Thymus (tissue), 11 donors: Measurements from ENCODE around the gene RAB11B. TPM values are rescaled to one million over a fixed set of nuclear protein-coding genes. Genes with fewer than 3 reads are reported as not detected.

Experiments used
- DNase-seq, 9 donors: peaks; one replicate each; pipeline ENCODE4 v3.0.0-alpha.2; 2013; ENCODE audit warnings: low spot score in 9 of 9, low read depth in 6 of 9, missing footprints in 1 of 9
- H3K27ac ChIP-seq, 2 donors: one replicate each; pipeline ENCODE4 v1.5.1; 2013; ENCODE audit warnings: control low read depth in 1 of 2, low read depth in 1 of 2, low read length in 1 of 2, mild to moderate bottlenecking in 1 of 2, moderate library complexity in 1 of 2
- H3K27me3 ChIP-seq, 2 donors: one replicate each; pipeline ENCODE4 v1.5.1; 2013; ENCODE audit warnings: low read length in 1 of 2; ENCODE audit not compliant: control insufficient read depth in 2 of 2, insufficient read depth in 1 of 2
- H3K36me3 ChIP-seq, 2 donors: one replicate each; pipeline ENCODE4 v1.5.1; 2013; ENCODE audit warnings: low read length in 1 of 2, mild to moderate bottlenecking in 1 of 2, moderate library complexity in 1 of 2; ENCODE audit not compliant: control insufficient read depth in 2 of 2, insufficient read depth in 2 of 2
- H3K4me1 ChIP-seq, 2 donors: one replicate each; pipeline ENCODE4 v1.5.1; 2013; ENCODE audit warnings: low read length in 2 of 2; ENCODE audit not compliant: control insufficient read depth in 2 of 2, insufficient read depth in 2 of 2
- H3K4me3 ChIP-seq, 2 donors: one replicate each; pipeline ENCODE4 v1.5.1; 2013; ENCODE audit warnings: low read length in 2 of 2, control low read depth in 1 of 2, mild to moderate bottlenecking in 1 of 2
- H3K9me3 ChIP-seq, 2 donors: one replicate each; pipeline ENCODE4 v1.5.1; 2013; ENCODE audit warnings: low read length in 1 of 2, mild to moderate bottlenecking in 1 of 2; ENCODE audit not compliant: control insufficient read depth in 2 of 2, insufficient read depth in 1 of 2
- WGBS: extraction: QIAGEN DNeasy Blood & Tissue Kit; methylation state at CpG from one replicate; pipeline ENCODE4 v1.1.7; 2013; 5-methylcytosine and 5-hydroxymethylcytosine counted together
- polyA plus RNA-seq: library from polyadenylated mRNA; stranded (reverse); fragments of 200-250 nt; gene quantifications from one replicate; pipeline ENCODE4 v1.2.3, GENCODE V29; 2013
- total RNA-seq: library from RNA; stranded (reverse); fragments of 120-200 nt; gene quantifications from one replicate; pipeline ENCODE4 v1.2.4, GENCODE V29; 2013
- donor health status: healthy.

The RAB11B gene
- total and polyA plus RNA-seq, 2 donors, result 5.6 to 81.9 TPM

GRCh38 chr19:8390617-8390981 lies 439 bp downstream of the RAB11B start:
- 1% methylated on average over 28 of the region's 28 CpGs for WGBS
- peaks cover 6 to 20% of the 10 kb centered on the region in 2 donors for H3K4me1 ChIP-seq
- H3K36me3 ChIP-seq, result peaks cover 0 to 13% of the 10 kb centered on the region in 2 donors
- H3K4me3 ChIP-seq, result peak overlapping the region; percentile 82 to 86
- peak; percentile 57 to 92 (median 84) for DNase-seq
- H3K27me3 ChIP-seq, result no peaks in the 10 kb centered on the region
- H3K9me3 ChIP-seq, result peaks cover 0 to 5% of the 10 kb centered on the region in 2 donors
- H3K27ac ChIP-seq, result peak overlapping the region; percentile 93 to 98

- Histone ChIP-seq H3K27ac (peak overlapping the region in 1 of 2 donors; percentile 57), H3K4me1 (peaks cover 6 to 21% of the 10 kb centered on the region in 2 donors), H3K27me3 (no peaks in the 10 kb centered on the region), H3K36me3 (peaks cover 0 to 13% of the 10 kb centered on the region in 2 donors), H3K9me3 (peaks cover 0 to 5% of the 10 kb centered on the region in 2 donors), H3K4me3 (peak overlapping the region; percentile 82 to 86)
- 76% methylated on average over 23 of the region's 23 CpGs for WGBS
- DNase-seq, result no peak
These were observed 1.2 kb downstream of the RAB11B start for GRCh38 chr19:8391198-8392016.

- Histone ChIP-seq H3K27ac (no peak overlapping the region), H3K27me3 (no peaks in the 10 kb centered on the region), H3K4me3 (no peak overlapping the region), H3K36me3 (peaks cover 0 to 8% of the 10 kb centered on the region in 2 donors), H3K9me3 (no peaks in the 10 kb centered on the region), H3K4me1 (peaks cover 6 to 26% of the 10 kb centered on the region in 2 donors)
- 78% methylated on average over 11 of the region's 11 CpGs for WGBS
- no peak for DNase-seq
These were observed 1.9 kb downstream of the RAB11B start for GRCh38 chr19:8392017-8392591.

GRCh38 chr19:8393192-8393870 lies 3.2 kb downstream of the RAB11B start:
- Histone ChIP-seq H3K9me3 (no peaks in the 10 kb centered on the region), H3K27ac (no peak overlapping the region), H3K4me3 (no peak overlapping the region), H3K36me3 (peaks cover 0 to 16% of the 10 kb centered on the region in 2 donors), H3K27me3 (no peaks in the 10 kb centered on the region), H3K4me1 (peaks cover 6 to 28% of the 10 kb centered on the region in 2 donors)
- DNase-seq, result no peak
- WGBS, result 99% methylated on average over 8 of the region's 8 CpGs

GRCh38 chr19:8393871-8394250 lies 3.7 kb downstream of the RAB11B start:
- no peaks in the 10 kb centered on the region for H3K27me3 ChIP-seq
- no peaks in the 10 kb centered on the region for H3K9me3 ChIP-seq
- H3K36me3 ChIP-seq, result peaks cover 0 to 20% of the 10 kb centered on the region in 2 donors
- H3K4me3 ChIP-seq, result no peak overlapping the region
- H3K27ac ChIP-seq, result no peak overlapping the region
- no peak for DNase-seq
- H3K4me1 ChIP-seq, result peaks cover 6 to 28% of the 10 kb centered on the region in 2 donors
- WGBS, result 97% methylated on average over 8 of the region's 8 CpGs

GRCh38 chr19:8395621-8396082 lies 5.5 kb downstream of the RAB11B start:
- Histone ChIP-seq H3K4me3 (no peak overlapping the region), H3K4me1 (peaks cover 6 to 24% of the 10 kb centered on the region in 2 donors), H3K27me3 (no peaks in the 10 kb centered on the region), H3K9me3 (no peaks in the 10 kb centered on the region), H3K27ac (no peak overlapping the region), H3K36me3 (peaks cover 13 to 32% of the 10 kb centered on the region in 2 donors)
- no peak for DNase-seq
- WGBS, result 94% methylated on average over 14 of the region's 14 CpGs

GRCh38 chr19:8396185-8396562 lies 6.0 kb downstream of the RAB11B start:
- peaks cover 13 to 32% of the 10 kb centered on the region in 2 donors for H3K36me3 ChIP-seq
- H3K4me1 ChIP-seq, result peaks cover 6 to 19% of the 10 kb centered on the region in 2 donors
- no peak for DNase-seq
- H3K4me3 ChIP-seq, result no peak overlapping the region
- 96% methylated on average over 7 of the region's 7 CpGs for WGBS
- no peaks in the 10 kb centered on the region for H3K27me3 ChIP-seq
- no peak overlapping the region for H3K27ac ChIP-seq
- no peaks in the 10 kb centered on the region for H3K9me3 ChIP-seq

GRCh38 chr19:8396563-8397203 lies 6.5 kb downstream of the RAB11B start:
- Histone ChIP-seq H3K4me3 (no peak overlapping the region), H3K27ac (no peak overlapping the region), H3K27me3 (no peaks in the 10 kb centered on the region), H3K4me1 (peaks cover 6 to 14% of the 10 kb centered on the region in 2 donors), H3K9me3 (no peaks in the 10 kb centered on the region), H3K36me3 (peaks cover 14 to 34% of the 10 kb centered on the region in 2 donors)
- 73% methylated on average over 22 of the region's 22 CpGs for WGBS
- DNase-seq, result peak in 4 of 9 donors; percentile 26 to 64 (median 46)
